Measurements from ENCODE around the gene PTPN7.

DNA sequence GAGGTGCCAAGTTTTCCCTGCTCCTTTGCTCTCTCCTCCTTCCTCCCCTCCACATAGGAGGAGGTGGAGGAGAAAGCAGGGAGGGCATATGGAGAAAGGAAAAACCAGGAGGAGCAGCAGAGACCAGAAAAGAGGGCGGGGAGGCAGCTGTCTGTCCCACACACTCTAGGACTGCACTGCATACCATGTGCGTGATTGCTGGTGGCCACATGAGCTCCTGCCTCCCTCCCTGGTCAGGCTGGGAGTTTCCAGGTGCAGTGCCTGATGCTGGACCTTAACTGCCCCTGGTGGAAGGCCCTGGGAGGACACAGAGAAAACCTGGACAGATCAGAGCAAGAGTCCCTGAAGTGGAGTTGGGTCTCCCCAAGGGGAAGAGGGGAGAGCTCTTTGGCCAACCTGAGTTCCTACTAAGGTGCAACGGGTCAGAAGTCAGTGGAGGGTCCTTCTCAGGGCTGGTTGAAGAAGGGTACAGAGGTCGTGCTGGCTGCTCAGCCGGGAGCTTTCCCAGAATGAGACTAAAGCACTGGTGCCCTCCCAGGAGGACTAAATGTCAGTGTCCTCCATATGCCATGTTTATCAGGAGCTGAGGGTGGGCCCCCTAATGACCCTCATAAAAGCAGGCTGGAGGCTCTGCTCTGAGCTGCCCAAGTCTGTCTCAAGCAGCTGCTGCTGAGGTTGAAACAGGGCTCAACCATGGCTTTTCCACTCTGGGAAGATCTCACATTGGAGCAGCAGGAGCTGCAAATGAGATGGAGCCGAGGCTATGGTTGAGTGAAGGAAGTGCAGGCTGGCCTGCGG, 29.7 kb upstream of the PTPN7 start:
- no peak for TF ChIP-seq EZH2 (optimal IDR thresholded peaks at IDR 0.05; ENCODE audit: low read depth, low read length)
- TF ChIP-seq, protein P1, sequence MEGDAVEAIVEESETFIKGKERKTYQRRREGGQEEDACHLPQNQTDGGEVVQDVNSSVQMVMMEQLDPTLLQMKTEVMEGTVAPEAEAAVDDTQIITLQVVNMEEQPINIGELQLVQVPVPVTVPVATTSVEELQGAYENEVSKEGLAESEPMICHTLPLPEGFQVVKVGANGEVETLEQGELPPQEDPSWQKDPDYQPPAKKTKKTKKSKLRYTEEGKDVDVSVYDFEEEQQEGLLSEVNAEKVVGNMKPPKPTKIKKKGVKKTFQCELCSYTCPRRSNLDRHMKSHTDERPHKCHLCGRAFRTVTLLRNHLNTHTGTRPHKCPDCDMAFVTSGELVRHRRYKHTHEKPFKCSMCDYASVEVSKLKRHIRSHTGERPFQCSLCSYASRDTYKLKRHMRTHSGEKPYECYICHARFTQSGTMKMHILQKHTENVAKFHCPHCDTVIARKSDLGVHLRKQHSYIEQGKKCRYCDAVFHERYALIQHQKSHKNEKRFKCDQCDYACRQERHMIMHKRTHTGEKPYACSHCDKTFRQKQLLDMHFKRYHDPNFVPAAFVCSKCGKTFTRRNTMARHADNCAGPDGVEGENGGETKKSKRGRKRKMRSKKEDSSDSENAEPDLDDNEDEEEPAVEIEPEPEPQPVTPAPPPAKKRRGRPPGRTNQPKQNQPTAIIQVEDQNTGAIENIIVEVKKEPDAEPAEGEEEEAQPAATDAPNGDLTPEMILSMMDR (IDR thresholded peaks at IDR 0.05; ENCODE audit: low read length) = peak; percentile 14; the same call in 1 of the 2 replicates
- no peak for TF ChIP-seq EZH2phosphoT487 (IDR thresholded peaks at IDR 0.05; ENCODE audit: low read length)

Data from MM.1S (cell line).